GM21367 (cell line): ENCODE measurements around the gene LAMB2.

Source experiments
- ATAC-seq: cut with Tn5 transposase; IDR thresholded peaks from one replicate; pipeline ENCODE4 v1.9.1; 2021; ENCODE audit not compliant: unreplicated experiment

The LAMB2 gene

DNA sequence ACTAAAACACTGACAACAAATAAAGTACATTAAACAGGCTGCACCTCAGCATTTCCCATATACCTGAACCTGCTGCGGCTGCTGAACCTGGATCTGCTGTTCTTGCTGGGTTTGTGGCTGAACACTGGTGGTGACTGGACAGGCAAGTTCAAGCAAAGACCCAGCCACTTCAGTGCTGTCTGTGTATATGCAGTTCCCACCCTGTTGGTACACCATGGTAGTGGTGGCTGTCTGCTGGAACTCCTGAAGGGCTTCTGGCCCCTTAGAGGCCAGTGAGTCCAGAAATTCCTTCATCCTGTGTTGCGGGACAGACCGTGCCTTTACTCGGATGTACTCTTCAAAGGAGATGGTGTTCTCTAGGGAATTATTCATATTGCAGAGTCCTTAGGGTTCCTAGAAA lies 56.2 kb downstream of the LAMB2 start:
- no peak for ATAC-seq

DNA sequence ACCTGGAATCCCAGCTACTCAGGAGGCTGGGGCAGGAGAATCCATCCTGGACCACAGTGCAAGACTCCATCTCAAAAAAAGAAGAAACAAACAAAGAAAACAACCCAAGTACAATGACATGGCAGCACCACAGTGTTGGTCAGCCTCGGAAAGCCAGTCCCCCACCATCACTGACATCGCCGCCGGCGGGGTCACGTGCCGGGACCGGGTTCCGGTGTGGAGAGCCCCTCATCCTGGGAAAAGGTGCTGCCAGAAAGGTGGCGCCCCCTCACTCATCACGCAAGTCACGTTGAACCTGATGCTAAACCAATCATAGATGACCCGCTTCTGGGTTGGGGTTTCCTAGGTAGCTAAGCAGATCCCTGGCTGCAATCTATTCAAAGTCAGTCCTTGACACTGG lies 56.7 kb downstream of the LAMB2 start:
- no peak for ATAC-seq
